Measurements from ENCODE around the gene NLE1. TPM values are rescaled to one million over a fixed set of nuclear protein-coding genes. Genes with fewer than 3 reads are reported as not detected.

NLE1 gene
- total RNA-seq, 2 donors from 2014 or later, result 9.1 to 18.5 TPM

DNA sequence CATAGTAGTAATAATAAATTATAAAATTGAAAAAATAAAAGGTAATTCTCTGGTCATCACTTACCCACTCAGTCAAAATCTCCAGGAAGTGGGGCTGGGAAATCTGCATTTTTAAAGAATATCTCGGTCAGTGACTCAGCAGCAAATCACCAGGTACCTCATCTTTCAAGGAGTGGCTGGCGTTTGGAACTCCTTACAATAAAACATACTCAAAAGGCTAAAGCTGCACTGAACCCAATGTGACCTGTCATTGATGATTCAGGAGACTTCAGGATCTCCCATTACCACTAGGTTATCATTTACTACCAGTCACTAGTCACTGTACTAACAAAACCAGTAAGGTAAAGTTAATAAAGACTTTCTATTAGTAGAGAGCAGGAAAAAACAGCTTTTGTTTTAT is 57.1 kb downstream of the NLE1 start:
- Histone ChIP-seq H3K4me1 (peaks cover 18% of the 10 kb centered on the region), H3K9ac (ENCODE audit: low read depth in 2 of 2, low read length in 2 of 2) (no peak overlapping the region), H3K27me3 (no peaks in the 10 kb centered on the region), H3K36me3 (no peaks in the 10 kb centered on the region), H3K9me3 (no peaks in the 10 kb centered on the region), H3K27ac (peak overlapping the region; percentile 18), H3K4me3 (no peak overlapping the region)
- TF ChIP-seq, protein P1, sequence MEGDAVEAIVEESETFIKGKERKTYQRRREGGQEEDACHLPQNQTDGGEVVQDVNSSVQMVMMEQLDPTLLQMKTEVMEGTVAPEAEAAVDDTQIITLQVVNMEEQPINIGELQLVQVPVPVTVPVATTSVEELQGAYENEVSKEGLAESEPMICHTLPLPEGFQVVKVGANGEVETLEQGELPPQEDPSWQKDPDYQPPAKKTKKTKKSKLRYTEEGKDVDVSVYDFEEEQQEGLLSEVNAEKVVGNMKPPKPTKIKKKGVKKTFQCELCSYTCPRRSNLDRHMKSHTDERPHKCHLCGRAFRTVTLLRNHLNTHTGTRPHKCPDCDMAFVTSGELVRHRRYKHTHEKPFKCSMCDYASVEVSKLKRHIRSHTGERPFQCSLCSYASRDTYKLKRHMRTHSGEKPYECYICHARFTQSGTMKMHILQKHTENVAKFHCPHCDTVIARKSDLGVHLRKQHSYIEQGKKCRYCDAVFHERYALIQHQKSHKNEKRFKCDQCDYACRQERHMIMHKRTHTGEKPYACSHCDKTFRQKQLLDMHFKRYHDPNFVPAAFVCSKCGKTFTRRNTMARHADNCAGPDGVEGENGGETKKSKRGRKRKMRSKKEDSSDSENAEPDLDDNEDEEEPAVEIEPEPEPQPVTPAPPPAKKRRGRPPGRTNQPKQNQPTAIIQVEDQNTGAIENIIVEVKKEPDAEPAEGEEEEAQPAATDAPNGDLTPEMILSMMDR (IDR thresholded peaks at IDR 0.05), result no peak
- intact Hi-C loops (cut with DNase I), result no loop called here
- no peak for DNase-seq

DNA sequence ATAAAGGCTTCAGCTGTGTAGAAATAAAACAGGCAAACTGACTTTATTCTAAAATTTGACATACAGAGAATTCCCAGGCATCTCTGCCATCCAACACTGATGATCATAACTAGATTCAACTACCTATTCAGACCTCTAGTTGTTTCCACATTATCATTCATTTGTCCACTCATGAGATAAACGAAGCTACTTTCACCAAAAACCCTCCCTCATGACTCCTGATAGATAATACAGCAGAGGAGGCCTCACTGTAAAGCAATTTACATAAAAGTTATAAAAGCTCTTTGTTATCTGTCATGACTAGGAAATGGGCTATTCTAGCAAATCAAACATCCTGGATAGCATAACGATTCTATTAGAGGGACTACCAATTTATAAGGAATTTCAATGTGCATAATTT is 59.0 kb downstream of the NLE1 start:
- H3K27ac ChIP-seq, result no peak overlapping the region
- no peak for DNase-seq
- H3K9me3 ChIP-seq, result no peaks in the 10 kb centered on the region
- no peaks in the 10 kb centered on the region for H3K27me3 ChIP-seq
- TF ChIP-seq, protein P1 (IDR thresholded peaks at IDR 0.05), result no peak
- peaks cover 13% of the 10 kb centered on the region for H3K4me1 ChIP-seq
- no peak overlapping the region for H3K4me3 ChIP-seq
- no peaks in the 10 kb centered on the region for H3K36me3 ChIP-seq
- H3K9ac ChIP-seq (ENCODE audit: low read depth in 2 of 2, low read length in 2 of 2), result no peak overlapping the region
- intact Hi-C loops (cut with DNase I), result no loop called here

DNA sequence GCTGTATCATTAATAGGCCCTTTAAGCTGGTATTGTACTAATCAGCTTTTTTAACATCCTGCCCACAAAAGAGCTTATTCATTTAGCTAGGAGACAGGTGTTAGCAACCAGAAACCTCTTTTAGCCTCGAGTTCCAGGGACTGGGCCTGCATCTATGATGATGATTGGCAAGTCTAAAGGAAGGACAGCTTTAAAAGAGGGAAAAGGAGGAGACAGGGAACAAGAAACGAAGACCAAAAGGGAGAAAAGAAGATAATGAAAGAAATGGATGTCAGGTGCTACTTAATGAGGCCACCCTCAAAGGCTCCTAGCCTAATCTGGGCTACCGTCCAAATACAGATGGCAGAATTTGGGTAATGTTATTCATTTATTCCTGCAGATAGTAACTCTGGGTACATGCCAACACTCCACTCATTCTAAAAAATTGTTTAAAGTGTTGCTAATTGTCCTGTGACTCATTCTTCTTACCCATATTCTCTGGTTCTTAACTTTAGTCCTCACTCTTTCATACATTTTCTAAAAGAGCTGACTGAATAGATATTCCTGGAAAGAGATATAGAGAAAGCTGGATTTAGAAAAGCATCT is 59.9 kb downstream of the NLE1 start:
- Histone ChIP-seq H3K4me3 (no peak overlapping the region), H3K27ac (peak overlapping the region; percentile 13), H3K27me3 (no peaks in the 10 kb centered on the region), H3K9me3 (no peaks in the 10 kb centered on the region), H3K36me3 (no peaks in the 10 kb centered on the region), H3K9ac (ENCODE audit: low read depth in 2 of 2, low read length in 2 of 2) (no peak overlapping the region), H3K4me1 (peaks cover 13% of the 10 kb centered on the region)
- intact Hi-C loops (cut with DNase I), result no loop called here
- no peak for DNase-seq
- TF ChIP-seq, protein P1 (IDR thresholded peaks at IDR 0.05), result no peak

DNA sequence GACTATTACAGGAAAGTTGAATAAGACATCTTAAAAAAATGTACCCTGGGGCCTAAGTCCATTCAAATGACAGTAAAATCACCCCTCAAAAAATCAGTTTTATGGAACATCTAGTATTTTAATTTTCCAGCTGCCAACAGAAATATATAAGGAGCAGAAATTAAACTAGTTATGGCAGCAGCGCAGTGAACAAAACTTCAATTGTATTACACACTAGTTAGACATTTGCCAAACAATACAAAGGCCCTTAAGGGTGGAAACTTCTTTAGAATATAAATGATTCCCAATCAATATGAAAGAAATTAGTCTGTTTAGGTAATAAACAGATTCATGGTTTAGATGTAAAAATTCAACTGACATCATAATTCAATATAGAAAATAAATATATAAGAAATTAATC is 60.5 kb downstream of the NLE1 start:
- no peaks in the 10 kb centered on the region for H3K27me3 ChIP-seq
- no peak overlapping the region for H3K27ac ChIP-seq
- TF ChIP-seq, protein P1 (IDR thresholded peaks at IDR 0.05), result no peak
- no peak overlapping the region for H3K9ac ChIP-seq (ENCODE audit: low read depth in 2 of 2, low read length in 2 of 2)
- no peaks in the 10 kb centered on the region for H3K36me3 ChIP-seq
- intact Hi-C loops (cut with DNase I), result no loop called here
- no peak overlapping the region for H3K4me3 ChIP-seq
- H3K9me3 ChIP-seq, result no peaks in the 10 kb centered on the region
- no peak for DNase-seq
- H3K4me1 ChIP-seq, result peaks cover 9% of the 10 kb centered on the region

DNA sequence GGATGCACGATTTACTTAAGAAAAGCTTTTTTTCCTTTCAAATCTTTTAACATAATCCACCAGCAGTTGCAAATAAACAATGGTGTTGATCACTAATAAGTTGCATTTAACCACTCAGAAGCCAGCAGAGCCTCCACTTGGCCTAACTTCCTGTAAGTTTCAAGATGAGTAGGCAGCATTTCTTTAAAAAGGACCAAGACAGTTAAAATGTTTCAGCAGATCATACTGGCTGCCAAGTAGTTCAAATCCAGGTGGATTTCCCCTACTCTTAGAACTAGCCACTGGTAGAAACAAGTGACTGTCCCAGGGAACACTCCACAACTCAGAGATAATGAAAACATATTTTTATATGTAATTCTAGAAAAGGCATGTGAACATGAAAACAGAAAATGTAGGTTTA is 61.6 kb downstream of the NLE1 start:
- intact Hi-C loops (cut with DNase I), result no loop called here
- Histone ChIP-seq H3K27ac (peak overlapping the region; percentile 3), H3K27me3 (no peaks in the 10 kb centered on the region), H3K4me1 (peaks cover 9% of the 10 kb centered on the region), H3K9ac (ENCODE audit: low read depth in 2 of 2, low read length in 2 of 2) (no peak overlapping the region), H3K9me3 (no peaks in the 10 kb centered on the region), H3K4me3 (no peak overlapping the region), H3K36me3 (no peaks in the 10 kb centered on the region)
- DNase-seq, result no peak
- TF ChIP-seq, protein P1 (IDR thresholded peaks at IDR 0.05), result no peak

Measured in colonic mucosa (tissue), 4 donors.